Inferior parietal cortex (tissue), 1 donor: ENCODE data around the gene SLC35F1.

ENCODE experiments used
- DNase-seq: peaks from one replicate; pipeline ENCODE4 v3.0.0-alpha.2; 2016; ENCODE audit errors: extremely low spot score

The SLC35F1 gene

DNA sequence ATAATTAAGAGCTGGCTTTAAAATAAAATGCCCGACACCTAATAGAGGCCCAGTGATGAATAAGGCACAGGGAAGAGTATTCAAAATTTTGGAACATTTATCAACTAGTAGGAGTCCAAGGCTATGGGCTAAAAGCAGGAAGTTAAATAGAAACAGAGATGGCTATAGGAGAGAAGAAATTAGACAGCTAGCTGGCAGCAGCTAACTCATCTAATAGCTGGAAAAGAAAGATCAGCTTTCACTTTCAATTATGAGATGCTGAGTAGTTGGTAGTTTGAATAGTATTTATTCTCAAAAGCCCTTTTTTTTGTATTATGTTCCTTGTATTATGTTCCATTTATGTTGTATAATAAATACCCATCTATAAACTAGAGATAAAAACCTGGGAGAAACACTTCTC is 215.7 kb downstream of the SLC35F1 start:
- no peak for DNase-seq

DNA sequence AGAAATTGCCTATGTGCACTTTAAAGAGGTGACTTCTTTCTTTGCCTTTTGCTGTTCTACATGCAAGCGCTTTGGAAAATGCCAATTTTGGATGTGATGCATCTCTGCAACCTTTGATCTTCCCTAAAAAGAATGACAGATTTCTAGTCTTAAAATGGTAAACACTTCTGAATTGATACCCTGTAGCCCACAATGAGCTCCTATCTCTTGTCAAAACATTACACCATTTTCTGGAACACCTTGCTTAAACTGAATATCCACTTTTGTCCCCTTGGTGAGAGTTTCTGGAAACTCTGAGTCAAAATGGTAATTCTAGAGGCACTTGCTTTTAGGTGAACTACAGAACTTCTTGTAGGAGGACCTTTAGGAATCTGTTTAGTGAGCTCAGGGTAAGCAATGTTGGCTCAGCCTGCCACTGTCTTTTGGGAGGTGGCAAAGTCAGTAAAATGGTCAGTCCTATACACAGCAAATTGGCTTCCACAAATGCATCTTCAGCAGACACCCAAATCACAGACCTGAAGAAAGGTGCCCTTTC is 216.5 kb downstream of the SLC35F1 start:
- DNase-seq = no peak

DNA sequence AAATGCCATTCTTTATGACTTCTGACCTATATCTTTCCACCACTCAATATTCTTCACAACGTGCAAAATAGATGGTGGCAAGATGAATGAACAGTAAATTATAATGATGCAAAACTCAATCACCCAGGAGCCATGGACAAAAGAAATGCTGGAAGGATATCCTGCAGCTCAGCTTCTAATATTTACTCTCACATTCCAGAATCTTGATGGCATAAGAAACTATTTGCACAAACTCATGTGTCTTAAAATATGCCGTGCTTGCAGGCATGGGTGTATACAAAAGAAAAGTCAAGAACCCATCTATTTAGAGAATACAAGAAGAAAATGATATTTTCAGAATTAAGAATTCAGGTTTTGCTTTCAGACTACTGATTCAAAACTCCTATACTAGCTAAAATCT is 217.8 kb downstream of the SLC35F1 start:
- DNase-seq = no peak

DNA sequence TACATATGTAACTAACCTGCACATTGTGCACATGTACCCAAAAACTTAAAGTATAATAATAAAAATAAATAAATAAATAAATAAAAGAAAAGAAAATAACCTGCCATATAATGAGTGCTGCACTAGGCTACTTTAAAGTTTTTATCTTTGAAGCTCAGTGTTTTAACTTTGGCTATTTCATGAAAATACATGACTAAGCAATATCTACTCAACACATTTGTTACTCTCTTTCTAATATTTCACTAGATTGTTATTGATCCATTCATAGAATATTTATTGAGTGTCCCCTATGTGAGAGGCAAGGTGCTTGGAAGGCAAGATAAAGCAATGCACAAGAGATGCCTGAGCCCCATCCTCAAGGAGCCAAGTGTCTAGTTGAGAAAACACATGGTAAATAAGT is 221.7 kb downstream of the SLC35F1 start:
- DNase-seq = no peak

DNA sequence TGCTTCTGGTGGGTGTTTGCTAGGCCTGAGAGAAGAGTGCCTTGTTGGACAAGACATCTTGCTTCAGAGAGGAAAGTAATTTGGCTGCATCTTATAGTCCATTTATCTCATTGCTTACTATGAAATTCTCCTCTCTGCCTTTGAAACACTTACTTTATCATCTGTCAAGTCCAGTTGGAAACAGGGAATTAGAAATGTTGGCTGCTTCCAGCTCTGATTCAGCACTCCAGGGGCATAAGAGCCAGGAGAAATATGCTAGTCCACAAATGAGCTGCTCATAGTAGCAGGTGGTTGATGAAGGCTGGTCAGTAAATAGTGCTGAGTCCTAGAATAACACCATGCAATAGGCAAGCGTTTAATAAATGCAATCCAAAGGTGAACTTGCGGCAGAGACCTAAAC is 227.1 kb downstream of the SLC35F1 start:
- no peak for DNase-seq

DNA sequence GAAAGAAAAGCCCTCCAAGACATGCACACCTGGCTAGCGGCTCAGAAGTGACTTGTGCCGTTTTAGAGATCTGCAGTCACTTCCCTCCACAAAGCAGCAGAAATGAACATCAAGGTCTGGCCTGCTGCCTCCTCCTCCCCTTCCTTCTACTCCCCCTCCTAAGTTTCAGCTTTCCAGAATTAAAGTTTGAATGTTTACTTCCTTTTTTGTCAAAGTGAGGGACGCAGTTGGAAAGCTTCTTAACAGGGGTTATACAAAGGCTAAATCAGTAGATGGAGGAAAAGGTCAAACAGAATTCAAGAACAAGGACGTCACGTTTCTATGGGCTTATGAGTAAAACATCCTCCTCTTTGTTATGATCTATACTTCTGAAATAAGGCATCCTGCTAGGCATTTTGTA is 227.7 kb downstream of the SLC35F1 start:
- DNase-seq = no peak

DNA sequence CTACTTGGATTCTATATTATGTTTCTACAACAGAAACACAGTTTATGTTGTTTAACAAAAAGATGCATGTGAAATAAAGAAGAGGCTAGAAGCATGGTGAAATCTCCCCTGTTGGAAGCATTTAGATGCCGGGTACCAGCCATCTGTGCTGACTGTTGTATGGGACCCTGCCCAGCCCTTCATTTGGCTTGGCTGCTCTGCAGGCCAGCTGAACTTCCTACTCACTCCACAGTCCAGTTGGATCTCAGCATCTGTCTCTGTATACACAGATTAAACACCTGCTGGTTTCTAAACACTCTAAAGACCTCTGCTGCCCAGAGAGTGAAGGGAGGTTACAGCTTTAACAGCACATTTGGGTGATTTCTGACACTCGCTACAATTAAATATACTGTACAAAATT is 228.3 kb downstream of the SLC35F1 start:
- no peak for DNase-seq

DNA sequence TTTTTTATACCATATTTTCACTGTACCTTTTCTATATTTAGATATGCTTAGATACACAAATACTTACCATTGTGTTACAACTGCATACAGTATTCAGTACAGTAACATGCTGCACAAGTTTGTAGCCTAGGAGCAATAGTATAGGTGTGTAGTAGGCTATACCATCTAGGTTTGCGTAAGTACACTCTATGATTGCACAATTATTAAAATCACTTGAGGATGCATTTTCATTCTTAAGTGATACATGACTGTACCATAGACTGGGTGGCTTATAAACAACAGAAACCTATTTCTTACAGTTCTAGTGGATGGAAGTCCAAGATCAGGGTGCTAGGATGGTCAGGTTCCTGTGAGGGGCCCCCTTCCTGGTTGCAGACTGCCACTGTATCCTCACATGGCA is 234.1 kb downstream of the SLC35F1 start:
- DNase-seq = no peak

DNA sequence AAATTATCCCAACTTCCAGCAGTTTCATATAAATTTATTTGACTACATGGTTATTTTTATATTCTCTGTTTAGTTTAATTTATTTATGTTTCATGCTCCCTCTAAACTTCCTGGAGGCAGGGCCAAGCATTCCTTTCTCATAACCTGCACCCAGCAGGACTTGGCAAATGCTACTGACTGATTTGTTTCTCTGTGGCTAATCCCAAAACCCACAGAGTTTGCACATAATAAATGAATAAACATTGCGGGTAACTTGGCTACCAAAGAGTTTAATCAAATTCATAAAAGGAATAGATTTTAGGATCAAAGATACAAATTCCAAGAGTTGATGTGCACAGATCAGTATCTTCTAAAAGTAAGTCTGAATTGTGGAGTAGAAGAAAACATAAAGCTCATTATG is 239.5 kb downstream of the SLC35F1 start:
- DNase-seq = no peak

DNA sequence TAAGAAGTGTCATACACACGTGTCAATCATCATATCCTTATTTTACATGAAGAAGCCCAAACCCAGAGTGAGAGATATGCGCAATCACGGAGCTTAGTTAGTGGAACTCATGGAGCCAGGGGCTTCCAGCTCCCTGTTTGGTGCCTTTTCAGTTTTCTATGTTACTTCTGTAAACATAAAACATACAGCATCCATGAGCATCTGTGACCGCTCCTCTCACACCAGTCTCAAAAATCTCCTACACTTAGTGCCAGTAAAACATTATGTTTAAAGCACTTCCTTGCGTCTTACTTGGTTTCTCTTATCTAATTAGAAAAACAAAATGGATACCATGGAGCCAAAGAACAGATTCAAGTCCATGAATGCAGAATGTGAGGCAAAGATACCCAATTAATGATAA is 240.4 kb downstream of the SLC35F1 start:
- DNase-seq = no peak

DNA sequence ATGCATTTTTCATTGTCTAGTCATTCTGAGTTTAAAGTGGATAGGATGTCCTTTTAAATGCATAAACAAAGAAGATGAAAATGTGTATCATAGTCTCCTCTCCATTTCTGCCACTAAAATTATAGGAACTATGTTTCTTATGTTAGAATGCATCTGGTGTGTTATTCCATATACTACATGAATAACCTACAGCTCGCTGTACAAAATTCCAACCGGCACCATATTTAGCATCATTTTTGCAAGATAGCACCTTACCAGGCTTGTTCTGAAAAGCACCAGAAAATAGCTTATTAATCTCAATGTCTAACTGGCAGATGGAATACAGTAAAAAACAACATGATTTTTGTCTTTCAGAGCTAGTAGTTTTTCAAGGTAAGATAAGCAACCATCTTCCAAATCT is 241.5 kb downstream of the SLC35F1 start:
- peak; percentile 43 for DNase-seq

DNA sequence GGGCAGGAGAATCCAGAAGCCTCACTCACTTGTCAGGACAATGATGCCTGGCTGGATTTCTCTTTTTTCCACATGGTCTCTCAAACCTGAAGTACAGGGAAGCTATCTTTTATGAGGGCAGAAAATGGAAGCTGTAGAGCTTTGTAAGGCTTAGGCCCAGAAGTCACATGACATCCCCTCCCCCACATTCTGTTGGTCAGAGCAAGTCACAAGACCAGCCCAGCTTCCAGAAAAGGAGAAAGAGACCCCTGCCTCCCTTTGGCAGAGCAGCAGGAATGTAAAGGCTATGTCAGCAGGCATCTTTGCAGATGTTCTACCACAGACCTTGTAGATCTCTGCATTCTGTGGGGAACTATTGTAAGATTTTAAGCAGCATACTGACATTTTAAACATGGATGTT is 245.5 kb downstream of the SLC35F1 start:
- no peak for DNase-seq

DNA sequence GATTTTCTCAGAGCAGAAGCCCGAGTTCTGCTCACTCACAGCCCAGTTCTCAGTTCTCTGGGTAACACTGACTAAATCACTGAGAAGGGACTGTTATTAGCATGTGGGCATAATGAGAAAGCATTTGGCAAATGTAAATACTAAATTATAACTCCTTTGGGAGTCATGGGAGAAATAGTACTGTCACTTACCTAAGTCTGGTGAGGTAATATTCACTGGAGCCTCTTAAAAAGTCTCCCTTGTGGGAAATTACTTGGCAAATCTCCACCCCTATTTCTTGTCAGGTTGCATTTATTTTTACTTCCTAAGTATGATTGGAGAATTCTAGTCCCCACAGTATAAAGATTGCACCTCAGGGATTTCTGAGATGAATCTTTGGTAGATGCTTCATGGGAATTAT is 254.3 kb downstream of the SLC35F1 start:
- DNase-seq = no peak

DNA sequence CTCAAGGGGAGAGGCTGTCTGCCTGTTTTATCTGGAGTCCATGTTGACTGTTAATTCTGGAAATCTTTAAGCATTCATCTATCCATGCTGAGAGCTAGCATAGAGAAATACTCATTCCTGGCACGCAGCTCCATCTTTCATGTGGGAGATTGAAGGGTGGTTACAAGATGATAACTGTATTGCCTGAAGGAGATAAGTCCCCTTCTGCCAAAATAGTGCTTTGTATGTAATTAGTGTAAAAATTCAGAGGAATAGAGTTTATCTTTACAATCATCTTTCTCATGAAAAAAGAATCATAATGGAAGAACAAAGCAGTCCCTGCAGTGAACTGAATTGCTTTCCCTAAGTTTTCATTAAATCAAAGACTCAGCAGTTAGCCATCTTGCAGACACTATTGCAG is 256.5 kb downstream of the SLC35F1 start:
- DNase-seq = no peak

DNA sequence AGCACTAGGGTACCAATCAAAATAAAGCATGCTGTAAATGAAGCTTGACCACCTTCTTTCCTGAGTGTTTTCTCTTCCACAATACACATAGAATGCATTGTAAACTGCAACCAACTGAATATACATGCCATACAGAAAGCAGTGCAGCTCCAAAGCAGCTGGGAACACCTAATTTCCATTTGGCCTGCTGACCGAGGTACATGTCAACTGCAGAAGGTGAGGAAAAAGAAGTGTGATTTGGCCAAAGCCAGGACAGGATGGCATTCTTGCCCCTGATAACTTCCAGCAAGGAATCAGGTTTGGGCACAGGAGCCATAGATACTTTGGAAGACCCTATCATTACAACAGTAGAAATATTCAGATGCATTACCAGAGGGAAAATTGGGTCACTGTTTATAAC is 258.4 kb downstream of the SLC35F1 start:
- DNase-seq = no peak

DNA sequence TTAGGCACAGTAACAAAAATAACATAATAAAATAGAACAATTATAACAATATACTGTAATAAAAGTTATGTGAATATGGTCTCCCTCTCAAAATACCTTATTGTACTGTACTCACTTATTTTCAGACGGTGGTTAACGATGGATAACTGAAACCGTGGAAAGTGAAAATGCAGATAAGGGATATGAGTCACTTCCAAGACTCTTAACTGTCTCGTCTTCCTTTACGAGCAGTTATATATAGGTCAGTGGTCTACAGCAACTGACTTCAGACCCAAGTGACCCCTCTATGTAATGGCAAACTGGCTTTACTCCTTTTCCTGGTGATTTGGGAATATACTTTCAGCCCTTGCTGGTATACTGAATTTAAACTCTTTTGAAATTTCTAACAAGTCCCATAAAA is 261.4 kb downstream of the SLC35F1 start:
- DNase-seq = no peak

DNA sequence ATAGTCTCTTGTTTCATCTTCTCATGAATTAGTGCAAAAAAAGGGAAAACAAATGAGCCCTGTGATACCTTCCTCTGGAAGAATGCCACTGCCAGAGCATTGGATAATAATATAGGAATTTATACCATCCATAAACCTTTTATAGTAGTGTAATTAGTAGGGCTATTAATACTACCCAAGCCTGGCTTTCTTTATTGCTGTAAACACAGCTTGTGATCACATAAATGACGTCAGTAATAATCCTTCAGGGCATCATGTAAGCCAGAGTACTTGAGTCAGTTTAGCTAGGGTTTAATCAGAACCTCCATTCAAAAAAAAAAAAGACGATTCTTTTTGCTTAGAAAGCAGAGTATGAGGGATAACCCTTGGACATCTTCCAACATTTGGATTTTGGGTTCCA is 264.8 kb downstream of the SLC35F1 start:
- no peak for DNase-seq

DNA sequence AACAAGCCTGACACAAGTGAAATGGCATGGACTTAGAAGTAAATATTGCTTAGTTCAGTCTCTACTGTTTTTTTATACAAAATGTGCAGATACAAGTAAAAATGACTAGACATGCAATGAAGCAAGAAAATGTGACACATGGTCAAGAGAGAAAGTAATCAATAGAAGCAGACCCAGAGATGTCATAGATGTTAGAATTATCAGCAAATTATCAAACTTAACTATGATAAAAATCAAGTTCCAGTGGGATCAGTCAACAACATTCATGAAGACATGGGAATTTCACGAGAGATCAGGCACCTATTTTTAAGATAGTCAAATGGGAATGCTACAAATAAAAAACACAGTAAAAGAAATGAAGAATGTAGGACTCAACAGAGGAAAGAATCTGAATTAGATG is 267.0 kb downstream of the SLC35F1 start:
- DNase-seq = no peak

DNA sequence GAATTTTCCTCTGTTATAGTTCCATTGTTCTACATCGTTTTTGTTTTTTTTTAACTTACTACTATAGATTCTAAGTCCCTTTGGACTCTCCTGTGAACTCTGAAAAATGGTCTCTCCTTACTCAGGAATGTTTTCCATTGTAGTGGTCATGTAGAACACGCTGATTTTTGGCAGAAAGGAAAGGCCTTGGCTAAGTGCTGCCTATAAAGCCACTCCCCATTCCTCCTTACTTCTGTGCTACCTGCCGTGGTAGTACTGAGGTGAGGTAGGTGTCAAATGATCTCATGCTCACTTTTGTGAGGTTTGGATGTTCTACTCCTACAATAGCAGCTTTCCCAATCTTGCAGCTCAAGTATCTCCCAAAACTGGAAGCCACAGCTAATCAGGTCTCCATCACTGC is 270.7 kb downstream of the SLC35F1 start:
- no peak for DNase-seq

DNA sequence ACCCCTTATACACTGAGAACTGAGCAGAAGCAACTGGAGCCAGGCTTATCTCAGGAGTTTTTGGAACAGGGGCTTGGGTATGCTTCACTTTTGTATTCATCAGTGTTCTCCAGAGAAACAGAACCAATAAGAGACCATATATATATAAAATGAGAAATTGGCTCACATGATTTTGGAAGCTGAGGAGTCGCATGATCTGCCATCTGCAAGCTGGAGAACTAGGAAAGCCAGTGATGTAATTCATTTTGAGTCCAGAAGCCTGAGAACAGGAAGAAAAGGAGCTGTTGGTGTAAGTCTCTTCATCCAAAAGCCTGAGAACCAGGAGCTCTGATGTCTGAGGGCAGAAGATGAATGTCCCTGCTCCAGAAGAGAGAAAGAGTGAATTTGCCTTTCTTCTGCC is 272.0 kb downstream of the SLC35F1 start:
- DNase-seq = peak; percentile 44

DNA sequence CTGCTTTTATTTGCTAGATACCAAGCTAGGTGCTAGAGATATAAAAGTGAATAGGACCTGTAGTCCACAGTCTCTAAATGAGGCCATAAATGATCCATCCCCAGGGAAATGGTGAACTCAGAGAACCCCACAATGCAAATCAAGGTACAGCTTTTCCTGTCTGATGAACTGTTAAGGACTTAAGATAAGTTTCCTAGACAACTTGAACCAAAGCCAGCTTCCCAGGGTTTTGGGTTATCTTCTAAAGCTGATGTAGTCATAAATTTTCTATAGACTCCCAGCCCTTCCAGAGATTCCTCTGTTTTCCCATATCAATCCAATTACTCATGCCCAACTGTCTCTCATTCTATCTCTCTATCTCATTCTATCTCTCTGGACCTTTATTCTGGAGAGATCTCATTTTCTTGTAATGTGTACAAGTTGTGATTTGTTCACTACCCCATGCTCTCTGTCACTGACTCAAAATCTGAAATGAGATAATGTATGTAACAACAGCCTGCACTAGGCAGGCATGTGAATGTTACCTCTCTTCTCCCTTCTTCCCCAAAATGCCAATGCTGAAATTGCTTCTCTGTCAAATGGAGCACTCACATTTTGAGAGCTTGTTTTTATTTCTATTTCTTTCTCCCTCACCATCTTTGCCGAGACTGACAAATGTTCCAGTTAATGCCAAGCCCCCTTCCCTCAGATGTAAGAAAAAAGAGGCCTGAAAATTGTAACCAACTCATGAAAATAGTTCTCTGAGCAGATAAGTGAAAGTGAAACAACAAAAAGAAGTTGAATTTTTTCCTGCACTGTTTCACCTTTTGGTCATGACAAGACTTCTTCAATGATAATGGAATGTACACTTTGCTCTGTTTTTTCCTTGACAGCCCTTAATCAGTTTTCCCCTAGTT is 279.9 kb downstream of the SLC35F1 start:
- DNase-seq = no peak

DNA sequence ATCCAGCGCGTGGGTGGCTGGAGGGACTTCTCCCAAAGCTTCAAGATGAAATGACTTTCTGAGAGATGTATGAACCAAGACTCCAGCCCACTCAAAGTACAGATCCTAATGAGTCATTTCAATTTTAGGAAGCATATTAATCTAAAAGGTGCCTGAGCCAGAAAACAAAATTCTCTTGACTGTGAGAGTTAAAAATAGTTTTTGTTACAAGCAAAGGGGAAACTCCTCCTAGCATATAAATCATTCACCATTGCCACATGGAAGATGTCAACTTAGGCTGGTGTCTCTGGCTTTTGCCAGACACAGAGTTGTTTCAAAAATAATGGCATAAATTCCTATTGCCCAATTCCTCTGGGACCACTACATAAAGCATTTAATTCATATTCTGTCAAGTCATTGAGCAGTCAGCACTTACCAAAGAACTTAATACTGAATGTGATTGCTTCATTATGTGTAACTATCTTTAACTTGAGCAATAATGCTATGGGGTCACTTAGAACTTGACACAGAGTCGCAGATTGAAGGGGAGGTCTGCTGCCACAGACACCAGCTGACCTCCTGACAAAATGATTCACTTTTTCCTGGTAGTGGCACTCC is 280.6 kb downstream of the SLC35F1 start:
- peak; percentile 49 for DNase-seq

DNA sequence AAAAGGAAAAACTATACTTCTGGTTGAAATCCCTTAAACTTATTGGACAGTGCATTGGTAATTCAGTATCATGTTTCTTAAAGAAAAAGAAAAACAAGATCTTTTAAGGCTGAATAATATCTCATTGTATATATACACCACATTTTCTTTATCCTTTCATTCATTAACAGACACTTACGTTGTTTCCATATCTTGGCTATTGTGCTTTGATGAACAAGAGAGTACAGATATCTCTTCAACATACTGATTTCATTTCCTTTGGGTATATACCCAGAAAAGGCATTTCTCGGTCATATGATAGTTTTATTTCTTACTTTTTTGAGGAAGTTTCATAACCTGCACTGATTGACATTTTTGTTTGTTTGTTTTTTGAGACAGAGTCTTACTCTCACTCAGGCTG is 281.5 kb downstream of the SLC35F1 start:
- no peak for DNase-seq
